SK-N-SH treated with all-trans-retinoic acid at 6 μM for 48 hours (cell line): ENCODE results near the gene CCDC85C.

Experiments used
- ATAC-seq: fragments of 200-7000 bp; cut with Tn5 transposase; 3 replicates; pipeline ENCODE4 v1.9.1; 2020; ENCODE audit warnings: mild to moderate bottlenecking, moderate library complexity
- ARNTL ChIP-seq: fragments of 450-650 bp; formaldehyde crosslinking; IDR thresholded peaks from 2 replicates; pipeline ENCODE4 v1.5.0; 2020; ENCODE audit warnings: low read depth, mild to moderate bottlenecking, moderate library complexity, borderline replicate concordance
- BACH2 ChIP-seq: fragments of 250-450 bp; sonication (Bioruptor Pico); IDR thresholded peaks from 2 replicates; pipeline ENCODE4 v1.9.0; 2021; ENCODE audit warnings: mild to moderate bottlenecking, borderline replicate concordance
- CSDC2 ChIP-seq: fragments of 250-450 bp; sonication (Bioruptor Pico); IDR thresholded peaks from 2 replicates; pipeline ENCODE4 v1.5.0; 2020; ENCODE audit warnings: mild to moderate bottlenecking, moderate library complexity
- ESRRG ChIP-seq: fragments of 250-450 bp; sonication (Bioruptor Pico); IDR thresholded peaks from 2 replicates; pipeline ENCODE4 v1.6.1; 2021; ENCODE audit warnings: mild to moderate bottlenecking
- GLIS3 ChIP-seq: fragments of 250-450 bp; sonication (Bioruptor Pico); IDR thresholded peaks from 2 replicates; pipeline ENCODE4 v1.5.0; 2020; ENCODE audit warnings: mild to moderate bottlenecking, moderate library complexity
- ISL1 ChIP-seq: fragments of 250-450 bp; sonication (Bioruptor Pico); IDR thresholded peaks from 2 replicates; pipeline ENCODE4 v2.1.2; 2022; ENCODE audit warnings: mild to moderate bottlenecking, moderate library complexity
- OSR1 ChIP-seq: fragments of 250-450 bp; sonication (Bioruptor Pico); IDR thresholded peaks from 2 replicates; pipeline ENCODE4 v1.8.0; 2022; ENCODE audit warnings: moderate library complexity, mild to moderate bottlenecking, inconsistent platforms
- PPARA ChIP-seq: fragments of 250-450 bp; sonication (Bioruptor Pico); IDR thresholded peaks from 2 replicates; pipeline ENCODE4 v1.5.0; 2020; ENCODE audit warnings: mild to moderate bottlenecking, borderline replicate concordance
- RARB ChIP-seq: fragments of 250-450 bp; sonication (Bioruptor Pico); IDR thresholded peaks from 2 replicates; pipeline ENCODE4 v1.8.0; 2021; ENCODE audit warnings: mild to moderate bottlenecking, moderate library complexity
- TCF4 ChIP-seq: fragments of 250-450 bp; sonication (Bioruptor Pico); IDR thresholded peaks from 2 replicates; pipeline ENCODE4 v1.8.0; 2021; ENCODE audit warnings: mild to moderate bottlenecking, moderate library complexity, borderline replicate concordance
- TOX ChIP-seq: fragments of 250-450 bp; sonication (Bioruptor Pico); IDR thresholded peaks from 2 replicates; pipeline ENCODE4 v1.8.0; 2021; ENCODE audit warnings: mild to moderate bottlenecking, moderate library complexity, borderline replicate concordance
- ZC3H10 ChIP-seq: fragments of 250-450 bp; sonication (Bioruptor Pico); IDR thresholded peaks from 2 replicates; pipeline ENCODE4 v1.5.1; 2021; ENCODE audit warnings: mild to moderate bottlenecking, moderate library complexity
- ZFP3 ChIP-seq: fragments of 250-450 bp; sonication (Bioruptor Pico); IDR thresholded peaks from 2 replicates; pipeline ENCODE4 v1.5.0; 2020; ENCODE audit warnings: mild to moderate bottlenecking, moderate library complexity
- ZNF565 ChIP-seq: fragments of 450-650 bp; formaldehyde crosslinking; conservative IDR thresholded peaks from 2 replicates; pipeline ENCODE4 v1.5.0; 2020; ENCODE audit warnings: low read depth, mild to moderate bottlenecking, moderate library complexity
- ZNF70 ChIP-seq: fragments of 450-650 bp; formaldehyde crosslinking; IDR thresholded peaks from 2 replicates; pipeline ENCODE4 v1.5.0; 2020; ENCODE audit warnings: mild to moderate bottlenecking, moderate library complexity
- ZNF8 ChIP-seq: fragments of 450-650 bp; formaldehyde crosslinking; IDR thresholded peaks from 2 replicates; pipeline ENCODE4 v1.5.0; 2020; ENCODE audit warnings: mild to moderate bottlenecking, moderate library complexity
- TF ChIP-seq, protein P1 (sequence below): fragments of 250-450 bp; sonication (Bioruptor Pico); IDR thresholded peaks from 2 replicates; pipeline ENCODE4 v1.8.0; 2021; ENCODE audit warnings: low read depth, mild to moderate bottlenecking, moderate library complexity, borderline replicate concordance
- TF ChIP-seq, protein P2 (sequence below): fragments of 250-450 bp; sonication (Bioruptor Pico); IDR thresholded peaks from 2 replicates; pipeline ENCODE4 v1.5.1; 2021; ENCODE audit warnings: mild to moderate bottlenecking, moderate library complexity
- TF ChIP-seq, protein P3 (sequence below): fragments of 250-450 bp; sonication (Bioruptor Pico); IDR thresholded peaks from 2 replicates; pipeline ENCODE4 v1.8.0; 2020; ENCODE audit warnings: mild to moderate bottlenecking, moderate library complexity, borderline replicate concordance
- TF ChIP-seq, protein P4 (sequence below): fragments of 250-450 bp; sonication (Bioruptor Pico); IDR thresholded peaks from 2 replicates; pipeline ENCODE4 v1.5.1; 2020; ENCODE audit warnings: low read depth, mild to moderate bottlenecking, moderate library complexity
- TF ChIP-seq, protein P5 (sequence below): fragments of 250-450 bp; sonication (Bioruptor Pico); IDR thresholded peaks from 2 replicates; pipeline ENCODE4 v1.5.0; 2020; ENCODE audit warnings: mild to moderate bottlenecking, moderate library complexity

Gene CCDC85C

DNA sequence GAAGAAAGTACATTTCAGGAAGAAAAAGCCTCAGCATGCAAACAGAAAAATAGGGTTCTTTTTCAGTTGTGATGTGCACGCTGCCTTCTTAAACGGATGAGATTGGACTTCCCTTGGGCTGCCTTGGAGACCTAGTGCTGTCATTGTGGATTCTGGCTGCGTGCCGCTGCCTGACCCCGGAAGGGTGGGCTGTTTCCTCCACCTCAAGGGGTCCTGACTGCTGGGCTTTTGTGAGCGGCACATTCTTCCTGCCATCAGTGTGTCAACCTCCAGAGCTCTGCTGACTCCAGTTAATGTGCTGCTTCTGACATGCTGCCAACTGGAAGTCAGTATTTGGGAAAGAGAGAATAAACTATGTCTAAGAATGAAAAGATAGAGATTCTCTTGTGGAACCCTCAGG is 97.7 kb downstream of the CCDC85C start (continued):
- TF ChIP-seq, protein P1, sequence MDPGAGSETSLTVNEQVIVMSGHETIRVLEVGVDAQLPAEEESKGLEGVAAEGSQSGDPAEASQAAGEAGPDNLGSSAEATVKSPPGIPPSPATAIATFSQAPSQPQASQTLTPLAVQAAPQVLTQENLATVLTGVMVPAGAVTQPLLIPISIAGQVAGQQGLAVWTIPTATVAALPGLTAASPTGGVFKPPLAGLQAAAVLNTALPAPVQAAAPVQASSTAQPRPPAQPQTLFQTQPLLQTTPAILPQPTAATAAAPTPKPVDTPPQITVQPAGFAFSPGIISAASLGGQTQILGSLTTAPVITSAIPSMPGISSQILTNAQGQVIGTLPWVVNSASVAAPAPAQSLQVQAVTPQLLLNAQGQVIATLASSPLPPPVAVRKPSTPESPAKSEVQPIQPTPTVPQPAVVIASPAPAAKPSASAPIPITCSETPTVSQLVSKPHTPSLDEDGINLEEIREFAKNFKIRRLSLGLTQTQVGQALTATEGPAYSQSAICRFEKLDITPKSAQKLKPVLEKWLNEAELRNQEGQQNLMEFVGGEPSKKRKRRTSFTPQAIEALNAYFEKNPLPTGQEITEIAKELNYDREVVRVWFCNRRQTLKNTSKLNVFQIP (CRISPR knock-in tag), result no peak
- TF ChIP-seq TCF4 (no peak), OSR1 (CRISPR knock-in tag) (no peak), CSDC2 (CRISPR knock-in tag) (no peak), ZNF565 (CRISPR knock-in tag) (no peak), ARNTL (CRISPR knock-in tag) (no peak)

DNA sequence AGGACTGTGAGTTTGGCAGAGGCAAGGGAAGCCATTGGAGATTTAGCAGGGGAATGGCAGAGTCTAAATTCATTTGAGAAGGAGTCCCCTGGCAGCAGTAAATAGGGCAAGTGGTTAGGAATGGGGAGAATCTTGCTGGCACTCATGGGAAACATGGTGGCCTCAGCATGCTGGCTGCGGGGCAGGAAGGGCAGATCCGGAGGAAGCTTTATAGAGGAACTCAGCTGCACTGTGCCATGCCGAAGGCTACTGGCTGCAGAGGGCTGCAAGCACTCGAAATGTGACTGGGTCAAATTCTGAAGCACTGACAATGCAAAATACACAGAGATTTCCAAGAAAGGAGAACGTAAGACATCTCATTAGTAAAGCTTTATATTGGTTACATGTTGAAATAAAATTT is 98.9 kb downstream of the CCDC85C start:
- ATAC-seq, result no peak
- TF ChIP-seq TCF4 (no peak), CSDC2 (CRISPR knock-in tag) (no peak), ESRRG (no peak), ISL1 (CRISPR knock-in tag) (no peak), ZC3H10 (no peak), RARB (CRISPR knock-in tag) (no peak), ZNF70 (CRISPR knock-in tag) (no peak)
- TF ChIP-seq, protein P1 (CRISPR knock-in tag), result no peak
- TF ChIP-seq, protein P2, sequence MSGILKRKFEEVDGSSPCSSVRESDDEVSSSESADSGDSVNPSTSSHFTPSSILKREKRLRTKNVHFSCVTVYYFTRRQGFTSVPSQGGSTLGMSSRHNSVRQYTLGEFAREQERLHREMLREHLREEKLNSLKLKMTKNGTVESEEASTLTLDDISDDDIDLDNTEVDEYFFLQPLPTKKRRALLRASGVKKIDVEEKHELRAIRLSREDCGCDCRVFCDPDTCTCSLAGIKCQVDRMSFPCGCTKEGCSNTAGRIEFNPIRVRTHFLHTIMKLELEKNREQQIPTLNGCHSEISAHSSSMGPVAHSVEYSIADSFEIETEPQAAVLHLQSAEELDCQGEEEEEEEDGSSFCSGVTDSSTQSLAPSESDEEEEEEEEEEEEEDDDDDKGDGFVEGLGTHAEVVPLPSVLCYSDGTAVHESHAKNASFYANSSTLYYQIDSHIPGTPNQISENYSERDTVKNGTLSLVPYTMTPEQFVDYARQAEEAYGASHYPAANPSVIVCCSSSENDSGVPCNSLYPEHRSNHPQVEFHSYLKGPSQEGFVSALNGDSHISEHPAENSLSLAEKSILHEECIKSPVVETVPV (CRISPR knock-in tag), result no peak
- TF ChIP-seq, protein P3, sequence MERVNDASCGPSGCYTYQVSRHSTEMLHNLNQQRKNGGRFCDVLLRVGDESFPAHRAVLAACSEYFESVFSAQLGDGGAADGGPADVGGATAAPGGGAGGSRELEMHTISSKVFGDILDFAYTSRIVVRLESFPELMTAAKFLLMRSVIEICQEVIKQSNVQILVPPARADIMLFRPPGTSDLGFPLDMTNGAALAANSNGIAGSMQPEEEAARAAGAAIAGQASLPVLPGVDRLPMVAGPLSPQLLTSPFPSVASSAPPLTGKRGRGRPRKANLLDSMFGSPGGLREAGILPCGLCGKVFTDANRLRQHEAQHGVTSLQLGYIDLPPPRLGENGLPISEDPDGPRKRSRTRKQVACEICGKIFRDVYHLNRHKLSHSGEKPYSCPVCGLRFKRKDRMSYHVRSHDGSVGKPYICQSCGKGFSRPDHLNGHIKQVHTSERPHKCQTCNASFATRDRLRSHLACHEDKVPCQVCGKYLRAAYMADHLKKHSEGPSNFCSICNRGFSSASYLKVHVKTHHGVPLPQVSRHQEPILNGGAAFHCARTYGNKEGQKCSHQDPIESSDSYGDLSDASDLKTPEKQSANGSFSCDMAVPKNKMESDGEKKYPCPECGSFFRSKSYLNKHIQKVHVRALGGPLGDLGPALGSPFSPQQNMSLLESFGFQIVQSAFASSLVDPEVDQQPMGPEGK (CRISPR knock-in tag), result no peak

DNA sequence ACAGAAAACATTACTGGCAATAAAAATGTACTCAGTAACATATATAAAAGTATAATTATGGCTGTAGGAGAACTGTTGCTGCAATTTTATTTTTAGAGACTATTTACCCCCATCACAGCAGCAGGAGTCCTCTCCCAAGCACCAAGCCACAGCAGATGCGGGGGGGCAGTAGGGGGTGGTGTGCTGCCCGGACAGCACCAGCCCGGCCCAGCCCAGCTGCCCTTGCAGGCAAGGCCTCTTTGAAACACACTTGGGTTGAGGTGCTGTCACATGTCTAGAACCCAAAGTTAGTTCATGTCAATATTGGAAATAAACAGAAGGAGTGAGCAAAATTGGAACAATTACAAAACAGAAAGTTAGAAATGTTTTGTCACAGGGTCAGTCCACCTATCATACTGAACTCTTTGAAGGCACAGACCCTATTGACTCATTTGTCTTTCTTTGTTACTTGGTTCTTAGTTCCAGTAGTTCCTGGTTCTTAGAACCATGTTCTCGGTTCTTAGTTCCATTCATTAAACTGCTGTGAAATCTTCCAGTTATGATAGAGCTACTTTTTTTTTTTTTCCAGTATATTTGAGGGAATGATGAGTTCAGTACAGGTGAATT is 100.1 kb downstream of the CCDC85C start:
- TF ChIP-seq, protein P4, sequence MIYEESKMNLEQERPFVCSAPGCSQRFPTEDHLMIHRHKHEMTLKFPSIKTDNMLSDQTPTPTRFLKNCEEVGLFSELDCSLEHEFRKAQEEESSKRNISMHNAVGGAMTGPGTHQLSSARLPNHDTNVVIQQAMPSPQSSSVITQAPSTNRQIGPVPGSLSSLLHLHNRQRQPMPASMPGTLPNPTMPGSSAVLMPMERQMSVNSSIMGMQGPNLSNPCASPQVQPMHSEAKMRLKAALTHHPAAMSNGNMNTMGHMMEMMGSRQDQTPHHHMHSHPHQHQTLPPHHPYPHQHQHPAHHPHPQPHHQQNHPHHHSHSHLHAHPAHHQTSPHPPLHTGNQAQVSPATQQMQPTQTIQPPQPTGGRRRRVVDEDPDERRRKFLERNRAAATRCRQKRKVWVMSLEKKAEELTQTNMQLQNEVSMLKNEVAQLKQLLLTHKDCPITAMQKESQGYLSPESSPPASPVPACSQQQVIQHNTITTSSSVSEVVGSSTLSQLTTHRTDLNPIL (CRISPR knock-in tag), result no peak
- no peak for TF ChIP-seq BACH2 (CRISPR knock-in tag)
- TF ChIP-seq ZNF565 (CRISPR knock-in tag), result no peak
- no peak for ATAC-seq

DNA sequence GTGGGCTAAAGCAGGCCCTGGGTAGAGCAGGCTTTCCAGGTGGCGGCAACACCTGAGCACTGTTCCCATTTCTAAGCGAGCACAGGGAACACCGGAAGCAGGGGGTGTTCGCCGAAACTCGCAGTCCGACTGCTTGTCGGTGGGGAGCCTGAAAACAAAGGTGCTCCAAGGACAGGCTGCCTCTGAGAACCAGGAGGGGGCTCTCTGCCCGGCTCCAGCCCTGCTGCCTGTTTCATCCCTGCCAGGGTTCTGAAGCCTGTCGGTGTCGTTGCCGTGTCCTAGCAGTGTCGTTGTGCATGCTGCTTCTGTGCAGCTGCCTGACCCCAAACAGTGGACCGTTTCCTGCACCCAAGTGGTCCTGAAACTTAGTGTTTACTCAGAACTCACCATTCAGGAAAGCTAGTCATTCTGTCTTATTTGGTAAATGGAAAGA is 101.0 kb downstream of the CCDC85C start:
- ATAC-seq, result no peak
- TF ChIP-seq ZFP3 (CRISPR knock-in tag) (no peak), ZNF8 (CRISPR knock-in tag) (no peak), BACH2 (CRISPR knock-in tag) (no peak), TCF4 (no peak), CSDC2 (CRISPR knock-in tag) (no peak), ZNF565 (CRISPR knock-in tag) (no peak), GLIS3 (CRISPR knock-in tag) (no peak), TOX (CRISPR knock-in tag) (no peak), PPARA (CRISPR knock-in tag) (no peak), ZNF70 (CRISPR knock-in tag) (no peak)
- TF ChIP-seq, protein P5, sequence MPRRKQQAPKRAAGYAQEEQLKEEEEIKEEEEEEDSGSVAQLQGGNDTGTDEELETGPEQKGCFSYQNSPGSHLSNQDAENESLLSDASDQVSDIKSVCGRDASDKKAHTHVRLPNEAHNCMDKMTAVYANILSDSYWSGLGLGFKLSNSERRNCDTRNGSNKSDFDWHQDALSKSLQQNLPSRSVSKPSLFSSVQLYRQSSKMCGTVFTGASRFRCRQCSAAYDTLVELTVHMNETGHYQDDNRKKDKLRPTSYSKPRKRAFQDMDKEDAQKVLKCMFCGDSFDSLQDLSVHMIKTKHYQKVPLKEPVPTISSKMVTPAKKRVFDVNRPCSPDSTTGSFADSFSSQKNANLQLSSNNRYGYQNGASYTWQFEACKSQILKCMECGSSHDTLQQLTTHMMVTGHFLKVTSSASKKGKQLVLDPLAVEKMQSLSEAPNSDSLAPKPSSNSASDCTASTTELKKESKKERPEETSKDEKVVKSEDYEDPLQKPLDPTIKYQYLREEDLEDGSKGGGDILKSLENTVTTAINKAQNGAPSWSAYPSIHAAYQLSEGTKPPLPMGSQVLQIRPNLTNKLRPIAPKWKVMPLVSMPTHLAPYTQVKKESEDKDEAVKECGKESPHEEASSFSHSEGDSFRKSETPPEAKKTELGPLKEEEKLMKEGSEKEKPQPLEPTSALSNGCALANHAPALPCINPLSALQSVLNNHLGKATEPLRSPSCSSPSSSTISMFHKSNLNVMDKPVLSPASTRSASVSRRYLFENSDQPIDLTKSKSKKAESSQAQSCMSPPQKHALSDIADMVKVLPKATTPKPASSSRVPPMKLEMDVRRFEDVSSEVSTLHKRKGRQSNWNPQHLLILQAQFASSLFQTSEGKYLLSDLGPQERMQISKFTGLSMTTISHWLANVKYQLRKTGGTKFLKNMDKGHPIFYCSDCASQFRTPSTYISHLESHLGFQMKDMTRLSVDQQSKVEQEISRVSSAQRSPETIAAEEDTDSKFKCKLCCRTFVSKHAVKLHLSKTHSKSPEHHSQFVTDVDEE (CRISPR knock-in tag), result no peak
- TF ChIP-seq, protein P3 (CRISPR knock-in tag), result no peak
- TF ChIP-seq, protein P1 (CRISPR knock-in tag), result no peak
